ENCODE measurements around the gene NRXN3.

GRCh38 chr14:79890527-79890926, 1720.4 kb downstream of the NRXN3 start:
- TF ChIP-seq CTCF (IDR thresholded peaks at IDR 0.05) = no peak
- no peak for TF ChIP-seq POLR2A (IDR thresholded peaks at IDR 0.05)

All from heart left ventricle (tissue), 13 donors.